HFF-Myc (cell line): ENCODE measurements around the gene NLRC5.

Experiments used
- DNase-seq: peaks from one replicate; pipeline ENCODE4 v3.0.0-alpha.2; 2011; ENCODE audit warnings: low read depth; ENCODE audit errors: extremely low read depth
- H3K4me3 ChIP-seq: replicated peaks from 2 replicates; pipeline ENCODE4 v1.5.1; 2011; ENCODE audit warnings: low read depth, mild to moderate bottlenecking, control low read depth, low read length
- TF ChIP-seq, protein P1 (sequence below): IDR thresholded peaks from 2 replicates; pipeline ENCODE4 v1.5.1; 2012; ENCODE audit warnings: mild to moderate bottlenecking, low read depth, low read length, control low read depth; ENCODE audit errors: missing control alignments

NLRC5 gene

DNA sequence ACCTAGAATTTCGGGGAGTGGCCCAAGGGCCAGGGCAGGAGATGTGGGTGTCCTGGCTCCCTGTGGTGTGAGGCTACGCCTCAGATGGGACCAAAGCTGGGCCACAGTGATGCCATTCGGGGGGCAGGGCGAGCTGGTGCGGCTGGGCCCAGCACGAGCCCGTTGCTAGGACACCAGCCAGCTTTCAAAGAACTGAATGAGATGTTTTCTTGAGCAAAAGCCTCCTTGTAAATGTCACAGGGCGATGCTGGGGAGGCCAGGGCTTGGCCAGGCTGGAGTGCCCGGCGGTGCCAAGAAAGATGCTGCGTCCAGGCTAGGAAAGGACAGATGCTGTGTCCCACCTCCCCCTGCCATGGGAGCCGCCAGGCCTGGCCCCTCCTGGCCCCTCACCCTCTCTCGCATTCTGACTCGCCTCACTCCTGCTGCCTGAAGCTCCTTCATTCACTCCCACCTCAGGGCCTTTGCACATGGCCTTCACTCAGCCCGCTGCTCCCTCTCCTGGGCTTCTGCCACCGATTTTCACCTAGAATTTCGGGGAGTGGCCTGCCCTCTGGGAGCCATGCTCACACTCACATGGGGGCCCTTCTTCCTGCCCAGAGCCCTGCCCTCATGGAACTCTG lies 142.1 kb downstream of the NLRC5 start:
- DNase-seq, result no peak
- TF ChIP-seq, protein P1, sequence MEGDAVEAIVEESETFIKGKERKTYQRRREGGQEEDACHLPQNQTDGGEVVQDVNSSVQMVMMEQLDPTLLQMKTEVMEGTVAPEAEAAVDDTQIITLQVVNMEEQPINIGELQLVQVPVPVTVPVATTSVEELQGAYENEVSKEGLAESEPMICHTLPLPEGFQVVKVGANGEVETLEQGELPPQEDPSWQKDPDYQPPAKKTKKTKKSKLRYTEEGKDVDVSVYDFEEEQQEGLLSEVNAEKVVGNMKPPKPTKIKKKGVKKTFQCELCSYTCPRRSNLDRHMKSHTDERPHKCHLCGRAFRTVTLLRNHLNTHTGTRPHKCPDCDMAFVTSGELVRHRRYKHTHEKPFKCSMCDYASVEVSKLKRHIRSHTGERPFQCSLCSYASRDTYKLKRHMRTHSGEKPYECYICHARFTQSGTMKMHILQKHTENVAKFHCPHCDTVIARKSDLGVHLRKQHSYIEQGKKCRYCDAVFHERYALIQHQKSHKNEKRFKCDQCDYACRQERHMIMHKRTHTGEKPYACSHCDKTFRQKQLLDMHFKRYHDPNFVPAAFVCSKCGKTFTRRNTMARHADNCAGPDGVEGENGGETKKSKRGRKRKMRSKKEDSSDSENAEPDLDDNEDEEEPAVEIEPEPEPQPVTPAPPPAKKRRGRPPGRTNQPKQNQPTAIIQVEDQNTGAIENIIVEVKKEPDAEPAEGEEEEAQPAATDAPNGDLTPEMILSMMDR, result no peak
- no peak overlapping the region for H3K4me3 ChIP-seq

DNA sequence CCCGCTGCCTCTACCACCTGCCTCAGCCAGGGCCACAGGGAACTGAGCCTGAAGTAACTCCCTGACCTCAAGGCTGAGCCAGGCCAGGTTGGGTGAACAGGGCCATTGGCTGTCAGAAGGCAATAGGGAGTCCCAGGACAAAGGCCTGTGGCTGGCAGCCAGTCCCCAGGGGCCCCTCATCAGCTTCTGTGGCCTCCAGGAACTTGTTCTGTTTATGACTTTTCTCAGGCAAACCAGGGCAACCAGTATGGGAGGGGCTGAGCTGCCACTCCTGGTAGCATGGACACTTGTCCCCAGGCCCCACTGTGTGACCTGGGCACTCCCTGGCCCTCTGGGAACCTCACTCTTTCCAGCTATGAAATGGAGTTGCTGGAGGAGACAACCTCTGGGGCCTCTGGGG lies 143.1 kb downstream of the NLRC5 start:
- no peak overlapping the region for H3K4me3 ChIP-seq
- TF ChIP-seq, protein P1, result no peak
- no peak for DNase-seq

DNA sequence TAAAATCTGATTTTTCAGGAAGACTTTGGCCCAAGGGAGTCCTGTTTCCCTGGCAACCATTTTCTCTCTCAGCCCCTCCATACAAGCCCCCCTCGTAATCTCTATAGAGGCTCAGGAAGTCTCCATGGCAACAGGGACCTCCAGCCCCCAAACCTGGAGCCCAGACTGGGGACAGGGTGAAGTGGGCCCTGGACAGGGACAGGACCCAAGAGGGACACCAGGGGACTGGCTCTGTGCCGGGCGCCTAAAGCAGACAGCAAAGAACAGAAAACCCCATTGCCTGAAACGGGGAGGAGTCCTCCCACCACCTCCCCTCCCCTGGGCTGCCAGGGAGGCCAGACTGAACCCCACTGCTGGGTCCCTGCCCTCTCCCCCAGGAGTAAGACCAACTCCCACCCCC lies 143.7 kb downstream of the NLRC5 start:
- H3K4me3 ChIP-seq, result no peak overlapping the region
- TF ChIP-seq, protein P1, result no peak
- no peak for DNase-seq
